Cardiac muscle cell (in vitro differentiated cells and primary cell): ENCODE data around the gene NGRN. TPM values are rescaled to one million over a fixed set of nuclear protein-coding genes. Genes with fewer than 3 reads are reported as not detected.

Experiments
- DNase-seq, 2 donors: peaks; one replicate each; pipeline versions ENCODE4 v3.0.0 to v3.0.0-alpha.2; 2010 to 2017; ENCODE audit warnings: low read depth in 1 of 2, low spot score in 1 of 2
- H3K27ac ChIP-seq: fragments of 200-600 bp; sonication (generic); 2 replicates; pipeline ENCODE4 v1.5.1; 2016
- H3K27me3 ChIP-seq: fragments of 200-600 bp; sonication (generic); 2 replicates; pipeline ENCODE4 v1.6.0; 2016; ENCODE audit warnings: control low read depth
- H3K36me3 ChIP-seq: fragments of 200-600 bp; sonication (generic); 2 replicates; pipeline ENCODE4 v1.5.1; 2016; ENCODE audit warnings: control low read depth
- H3K4me1 ChIP-seq: fragments of 200-600 bp; sonication (generic); 2 replicates; pipeline ENCODE4 v1.8.1; 2017; ENCODE audit warnings: low read depth, mild to moderate bottlenecking, mixed run types
- H3K4me3 ChIP-seq: fragments of 200-600 bp; sonication (generic); 2 replicates; pipeline ENCODE4 v1.5.1; 2016; ENCODE audit warnings: mild to moderate bottlenecking
- H3K9me3 ChIP-seq: fragments of 200-600 bp; sonication (generic); 2 replicates; pipeline ENCODE4 v1.5.1; 2017; ENCODE audit warnings: low read depth, mild to moderate bottlenecking, control low read depth
- polyA plus RNA-seq: library from polyadenylated mRNA; unstranded; fragments of >200 nt; fragmentation: Nextera tagmentation; extraction: Ambion mirVana; gene quantifications from 2 replicates; pipeline ENCODE4 v1.2.1, GENCODE V29; 2016
- total RNA-seq: library from RNA; depleted of rRNA; stranded (reverse); fragments of >200 nt; gene quantifications from 2 replicates; pipeline ENCODE4 v1.2.3, GENCODE V29; 2016
- TF ChIP-seq, protein P1 (sequence below): IDR thresholded peaks from 2 replicates; pipeline ENCODE4 v1.5.1; 2012; ENCODE audit warnings: low read depth, mild to moderate bottlenecking, low read length

The NGRN gene
- total and polyA plus RNA-seq, 2 experiments from 2014 or later: 157 to 167 TPM

GRCh38 chr15:90223441-90224165 is 41.9 kb upstream of the NGRN start:
- H3K4me3 ChIP-seq: no peak overlapping the region
- no peak for DNase-seq
- H3K4me1 ChIP-seq: no peaks in the 10 kb centered on the region
- H3K27me3 ChIP-seq: no peaks in the 10 kb centered on the region
- TF ChIP-seq, protein P1, sequence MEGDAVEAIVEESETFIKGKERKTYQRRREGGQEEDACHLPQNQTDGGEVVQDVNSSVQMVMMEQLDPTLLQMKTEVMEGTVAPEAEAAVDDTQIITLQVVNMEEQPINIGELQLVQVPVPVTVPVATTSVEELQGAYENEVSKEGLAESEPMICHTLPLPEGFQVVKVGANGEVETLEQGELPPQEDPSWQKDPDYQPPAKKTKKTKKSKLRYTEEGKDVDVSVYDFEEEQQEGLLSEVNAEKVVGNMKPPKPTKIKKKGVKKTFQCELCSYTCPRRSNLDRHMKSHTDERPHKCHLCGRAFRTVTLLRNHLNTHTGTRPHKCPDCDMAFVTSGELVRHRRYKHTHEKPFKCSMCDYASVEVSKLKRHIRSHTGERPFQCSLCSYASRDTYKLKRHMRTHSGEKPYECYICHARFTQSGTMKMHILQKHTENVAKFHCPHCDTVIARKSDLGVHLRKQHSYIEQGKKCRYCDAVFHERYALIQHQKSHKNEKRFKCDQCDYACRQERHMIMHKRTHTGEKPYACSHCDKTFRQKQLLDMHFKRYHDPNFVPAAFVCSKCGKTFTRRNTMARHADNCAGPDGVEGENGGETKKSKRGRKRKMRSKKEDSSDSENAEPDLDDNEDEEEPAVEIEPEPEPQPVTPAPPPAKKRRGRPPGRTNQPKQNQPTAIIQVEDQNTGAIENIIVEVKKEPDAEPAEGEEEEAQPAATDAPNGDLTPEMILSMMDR: no peak
- peaks cover 30% of the 10 kb centered on the region for H3K36me3 ChIP-seq
- no peak overlapping the region for H3K27ac ChIP-seq
- H3K9me3 ChIP-seq: no peaks in the 10 kb centered on the region

GRCh38 chr15:90225047-90225446 is 40.4 kb upstream of the NGRN start:
- TF ChIP-seq, protein P1: no peak
- Histone ChIP-seq H3K4me3 (no peak overlapping the region), H3K36me3 (peaks cover 33% of the 10 kb centered on the region), H3K9me3 (no peaks in the 10 kb centered on the region), H3K27me3 (no peaks in the 10 kb centered on the region), H3K4me1 (no peaks in the 10 kb centered on the region), H3K27ac (no peak overlapping the region)
- DNase-seq: no peak

- Histone ChIP-seq H3K27me3 (no peaks in the 10 kb centered on the region), H3K36me3 (peaks cover 33% of the 10 kb centered on the region), H3K4me1 (no peaks in the 10 kb centered on the region), H3K9me3 (no peaks in the 10 kb centered on the region), H3K27ac (no peak overlapping the region), H3K4me3 (no peak overlapping the region)
- no peak for DNase-seq
- TF ChIP-seq, protein P1: no peak
Measured at GRCh38 chr15:90225504-90226234, 39.8 kb upstream of the NGRN start.

GRCh38 chr15:90227336-90227735 is 38.1 kb upstream of the NGRN start:
- no peak for DNase-seq
- TF ChIP-seq, protein P1: no peak
- Histone ChIP-seq H3K36me3 (peaks cover 33% of the 10 kb centered on the region), H3K4me1 (no peaks in the 10 kb centered on the region), H3K4me3 (no peak overlapping the region), H3K27ac (no peak overlapping the region), H3K27me3 (no peaks in the 10 kb centered on the region), H3K9me3 (no peaks in the 10 kb centered on the region)

DNA sequence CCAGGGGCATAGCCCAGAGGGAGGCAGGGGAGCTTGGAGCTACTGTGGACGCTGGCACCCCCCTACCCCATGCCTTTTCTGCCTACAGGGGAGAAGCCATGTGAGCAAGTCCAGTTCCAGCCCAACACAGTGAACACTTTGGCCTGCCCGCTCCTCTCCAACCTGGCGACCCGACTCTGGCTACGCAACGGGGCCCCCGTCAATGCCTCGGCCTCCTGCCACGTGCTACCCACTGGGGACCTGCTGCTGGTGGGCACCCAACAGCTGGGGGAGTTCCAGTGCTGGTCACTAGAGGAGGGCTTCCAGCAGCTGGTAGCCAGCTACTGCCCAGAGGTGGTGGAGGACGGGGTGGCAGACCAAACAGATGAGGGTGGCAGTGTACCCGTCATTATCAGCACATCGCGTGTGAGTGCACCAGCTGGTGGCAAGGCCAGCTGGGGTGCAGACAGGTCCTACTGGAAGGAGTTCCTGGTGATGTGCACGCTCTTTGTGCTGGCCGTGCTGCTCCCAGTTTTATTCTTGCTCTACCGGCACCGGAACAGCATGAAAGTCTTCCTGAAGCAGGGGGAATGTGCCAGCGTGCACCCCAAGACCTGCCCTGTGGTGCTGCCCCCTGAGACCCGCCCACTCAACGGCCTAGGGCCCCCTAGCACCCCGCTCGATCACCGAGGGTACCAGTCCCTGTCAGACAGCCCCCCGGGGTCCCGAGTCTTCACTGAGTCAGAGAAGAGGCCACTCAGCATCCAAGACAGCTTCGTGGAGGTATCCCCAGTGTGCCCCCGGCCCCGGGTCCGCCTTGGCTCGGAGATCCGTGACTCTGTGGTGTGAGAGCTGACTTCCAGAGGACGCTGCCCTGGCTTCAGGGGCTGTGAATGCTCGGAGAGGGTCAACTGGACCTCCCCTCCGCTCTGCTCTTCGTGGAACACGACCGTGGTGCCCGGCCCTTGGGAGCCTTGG is 37.4 kb upstream of the NGRN start:
- Histone ChIP-seq H3K9me3 (no peaks in the 10 kb centered on the region), H3K4me3 (no peak overlapping the region), H3K27me3 (no peaks in the 10 kb centered on the region), H3K4me1 (no peaks in the 10 kb centered on the region), H3K36me3 (peaks cover 32% of the 10 kb centered on the region), H3K27ac (no peak overlapping the region)
- TF ChIP-seq, protein P1: no peak
- DNase-seq: no peak
